ENCODE results near the gene CYP4Z1. TPM values are rescaled to one million over a fixed set of nuclear protein-coding genes. Genes with fewer than 3 reads are reported as not detected.
"Not testable (repeated sequence)": the region's sequence is repeated elsewhere in the genome, so short reads cannot be mapped to it uniquely, and the experiment has no call there.

The CYP4Z1 gene
- polyA plus RNA-seq, 3 donors, result 0.51 to 1.0 TPM; not detected in 1

DNA sequence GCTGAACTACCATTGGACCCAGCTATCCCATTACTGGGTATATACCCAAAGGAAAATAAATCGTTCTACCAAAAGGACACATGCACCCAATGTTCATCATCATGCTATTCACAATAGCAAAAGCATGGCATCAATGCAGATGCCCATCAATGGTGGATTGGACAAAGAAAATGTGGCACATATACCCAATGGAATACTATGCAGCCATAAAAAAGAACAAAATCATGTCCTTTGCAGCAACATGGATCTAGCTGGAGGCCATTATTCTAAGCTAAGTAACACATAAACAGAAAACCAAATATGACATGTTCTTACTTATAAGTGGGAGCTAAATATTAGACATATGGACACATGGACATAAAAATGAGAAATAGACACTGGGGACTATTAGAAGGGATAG, 54.0 kb downstream of the CYP4Z1 start:
- 79 to 96% (median 81%) methylated on average over 1 of the region's 1 CpG for WGBS, 3 donors
- H3K27ac ChIP-seq (ENCODE audit: low read depth, low read length), result not testable (repeated sequence)

DNA sequence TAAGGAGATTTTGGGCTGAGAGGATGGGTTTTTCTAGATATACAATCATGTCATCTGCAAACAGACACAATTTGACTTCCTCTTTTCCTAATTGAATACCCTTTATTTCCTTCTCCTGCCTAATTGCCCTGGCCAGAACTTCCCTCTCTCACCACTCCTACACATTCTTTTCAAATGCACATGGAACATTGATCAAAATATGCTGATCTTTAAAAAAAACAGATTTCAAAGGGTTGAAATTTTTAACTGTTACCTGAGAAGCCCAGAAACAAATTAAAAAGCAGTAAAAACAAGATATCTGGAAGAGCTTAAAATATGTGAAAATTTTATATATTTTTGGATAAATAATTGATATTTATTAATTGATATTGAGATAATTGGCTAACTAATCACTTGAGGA, 57.8 kb downstream of the CYP4Z1 start:
- not testable (repeated sequence) for H3K27ac ChIP-seq (ENCODE audit: low read depth, low read length)

DNA sequence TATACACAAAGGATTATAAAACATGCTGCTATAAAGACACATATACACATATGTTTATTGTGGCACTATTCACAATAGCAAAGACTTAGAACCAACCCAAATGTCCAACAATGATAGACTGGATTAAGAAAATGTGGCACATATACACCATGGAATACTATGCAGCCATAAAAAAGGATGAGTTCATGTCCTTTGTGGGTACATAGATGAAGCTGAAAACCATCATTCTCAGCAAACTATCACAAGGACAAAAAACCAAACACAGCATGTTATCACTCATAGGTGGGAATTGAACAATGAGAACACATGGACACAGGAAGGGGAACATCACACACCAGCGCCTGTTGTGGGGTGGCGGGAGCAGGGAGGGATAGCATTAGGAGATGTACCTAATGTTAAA, 60.0 kb downstream of the CYP4Z1 start:
- H3K27ac ChIP-seq (ENCODE audit: low read depth, low read length), result not testable (repeated sequence)
- 88 to 100% (median 96%) methylated on average over 2 of the region's 2 CpGs for WGBS, 3 donors

DNA sequence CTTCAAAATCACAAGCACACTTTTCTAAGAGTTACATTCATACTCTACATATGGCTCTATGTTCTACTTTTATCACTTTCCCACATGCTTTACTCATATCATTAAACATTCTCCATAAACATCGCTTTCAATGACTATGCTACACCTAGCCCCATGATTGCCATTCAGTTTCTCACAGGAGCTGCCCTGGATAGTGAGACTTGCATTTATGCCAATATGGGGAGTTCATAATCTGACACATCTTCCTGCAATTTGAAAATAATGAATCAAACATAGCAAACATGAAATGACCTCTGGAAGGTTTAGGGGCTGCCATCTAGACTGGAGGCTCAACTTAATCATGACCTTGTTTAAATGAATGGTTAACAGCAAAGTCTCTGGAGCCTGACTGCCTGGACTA, 61.2 kb downstream of the CYP4Z1 start:
- 88 to 100% (median 98%) methylated on average over 1 of the region's 1 CpG for WGBS, 3 donors
- H3K27ac ChIP-seq (ENCODE audit: low read depth, low read length), result no peak overlapping the region

DNA sequence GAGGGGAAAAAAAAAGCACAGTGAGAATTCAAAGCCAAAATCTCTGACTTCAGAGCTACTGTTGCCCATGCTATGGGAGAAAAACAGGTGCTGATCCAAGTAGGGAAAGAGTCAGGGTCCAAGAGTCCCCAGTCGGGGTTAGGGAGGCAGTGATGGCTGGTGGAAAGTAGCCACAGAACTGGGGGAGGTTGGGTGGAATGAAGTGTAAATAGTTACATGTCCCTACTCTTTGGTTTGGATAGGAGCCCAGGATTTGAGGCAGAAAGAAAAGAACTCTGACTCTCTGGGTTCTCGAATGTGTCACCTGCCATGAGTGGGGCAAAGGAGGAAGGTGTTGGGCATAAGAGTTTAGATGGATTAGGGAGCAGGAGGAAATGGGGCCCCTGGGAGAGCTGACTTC, 61.8 kb downstream of the CYP4Z1 start:
- 45 to 73% (median 61%) methylated on average over 2 of the region's 2 CpGs for WGBS, 3 donors
- not testable (repeated sequence) for H3K27ac ChIP-seq (ENCODE audit: low read depth, low read length)

DNA sequence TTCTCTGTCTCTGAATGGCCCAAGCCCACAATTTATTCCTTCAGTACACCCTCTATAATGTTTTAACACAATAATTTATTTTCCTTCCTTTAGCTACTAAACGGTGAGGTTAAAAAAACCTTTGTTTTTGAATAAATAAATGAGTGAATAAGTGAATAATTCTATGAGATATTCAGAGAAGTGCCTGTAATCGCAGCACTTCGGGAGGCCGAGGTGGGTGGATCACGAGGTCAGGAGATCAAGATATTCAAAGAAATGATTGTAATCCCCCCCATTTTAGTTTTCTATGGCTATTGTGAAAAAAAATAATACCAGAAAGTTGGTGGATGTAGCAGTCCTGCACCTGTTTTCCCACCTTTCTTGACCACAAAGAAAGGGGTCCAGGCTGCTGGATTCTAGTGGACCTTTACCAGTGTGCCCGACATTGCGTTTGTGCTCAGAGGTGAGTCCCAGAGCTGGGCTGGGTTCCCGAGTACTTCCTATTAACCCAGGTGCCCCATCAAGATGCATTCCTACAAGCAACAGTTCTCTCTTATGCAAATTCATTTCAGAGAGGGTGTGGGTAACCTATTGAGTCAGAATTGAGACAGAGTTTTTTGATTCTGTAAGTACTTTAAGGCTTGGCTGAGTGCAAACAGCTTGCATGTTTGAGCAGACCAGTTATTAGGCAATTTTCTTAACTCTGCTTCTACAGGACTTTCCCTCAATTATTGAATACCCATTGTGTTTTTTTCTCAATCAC, 62.6 kb downstream of the CYP4Z1 start:
- 68 to 86% (median 82%) methylated on average over 8 of the region's 8 CpGs for WGBS, 3 donors
- H3K27ac ChIP-seq (ENCODE audit: low read depth, low read length), result not testable (repeated sequence)

DNA sequence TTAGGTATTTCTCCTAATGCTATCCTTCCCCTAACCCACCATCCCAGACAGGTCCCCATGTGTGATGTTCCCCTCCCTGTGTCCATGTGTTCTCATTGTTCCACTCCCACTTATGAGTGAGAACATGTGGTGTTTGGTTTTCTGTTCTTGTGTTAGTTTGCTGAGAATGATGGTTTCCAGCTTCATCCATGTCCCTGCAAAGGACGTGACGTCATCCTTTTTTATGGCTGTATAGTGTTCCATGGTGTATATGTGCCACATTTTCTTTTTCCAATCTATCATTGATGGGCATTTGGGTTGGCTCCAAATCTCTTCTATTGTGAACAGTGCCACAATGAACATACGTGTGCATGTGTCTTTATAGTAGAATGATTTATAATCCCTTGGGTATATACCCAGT, 65.6 kb downstream of the CYP4Z1 start:
- not testable (repeated sequence) for H3K27ac ChIP-seq (ENCODE audit: low read depth, low read length)
- WGBS, 3 donors, result 84 to 92% (median 91%) methylated on average over 3 of the region's 3 CpGs

DNA sequence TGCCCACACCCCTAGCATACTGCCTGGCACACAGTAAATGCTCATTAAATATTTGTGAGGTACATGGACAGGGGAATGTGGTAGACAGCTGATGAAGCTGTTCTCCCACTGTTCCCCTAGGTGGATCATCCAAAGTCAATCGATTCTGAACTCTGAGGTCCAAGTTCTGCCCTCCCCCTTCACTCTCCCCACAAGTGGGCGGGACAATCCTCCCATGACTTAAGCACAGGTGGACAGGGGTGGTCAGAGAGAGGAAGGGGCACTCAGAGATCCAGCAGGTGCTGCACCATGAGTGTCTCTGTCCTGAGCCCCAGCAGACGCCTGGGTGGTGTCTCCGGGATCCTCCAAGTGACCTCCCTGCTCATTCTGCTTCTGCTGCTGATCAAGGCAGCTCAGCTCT, 70.2 kb downstream of the CYP4Z1 start, which contains the start of gene CYP4A22:
Gene CYP4A22 (plus strand): TSS at position 244 of the 400 bp plus-strand sequence. CDS start 45 bp downstream, at position 289.
- H3K27ac ChIP-seq (ENCODE audit: low read depth, low read length), result no peak within 1 kb of the TSS
- 76 to 89% (median 84%) methylated on average over 4 of the region's 4 CpGs for WGBS, 3 donors

DNA sequence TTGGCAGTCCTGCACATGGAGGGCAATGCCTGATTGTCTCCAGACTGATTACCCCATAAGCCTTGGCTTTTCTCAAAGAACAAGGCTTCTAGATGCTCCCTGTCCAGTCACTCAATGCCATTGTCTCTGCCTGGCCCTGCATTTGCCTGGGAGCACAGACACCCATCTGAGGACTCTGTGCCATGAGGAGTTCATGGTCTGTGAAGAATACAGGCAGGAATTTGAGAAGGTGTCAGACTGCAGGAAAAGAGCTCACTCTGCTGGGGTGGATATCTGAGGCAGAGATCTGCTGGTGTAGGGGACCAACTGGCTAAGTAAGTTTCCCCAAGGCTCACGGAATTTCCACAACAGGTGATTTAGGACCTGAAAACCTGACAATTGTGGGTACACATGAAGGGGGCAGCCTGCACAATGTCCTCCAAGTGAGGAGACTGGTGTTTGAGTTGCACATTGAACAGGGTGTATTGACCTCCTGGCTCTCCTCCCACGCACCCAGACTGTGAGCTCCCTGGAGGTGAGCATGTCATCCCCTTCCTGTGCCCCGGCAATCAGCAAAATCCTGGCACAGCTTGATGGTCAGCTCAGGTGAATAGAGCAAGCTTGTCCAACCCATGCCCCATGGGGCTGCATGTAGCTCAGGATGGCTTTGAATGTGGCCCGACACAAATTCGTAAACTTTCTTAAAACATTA, 71.0 kb downstream of the CYP4Z1 start:
- no peak overlapping the region for H3K27ac ChIP-seq (ENCODE audit: low read depth, low read length)
- 73 to 88% (median 82%) methylated on average over 5 of the region's 5 CpGs for WGBS, 3 donors

DNA sequence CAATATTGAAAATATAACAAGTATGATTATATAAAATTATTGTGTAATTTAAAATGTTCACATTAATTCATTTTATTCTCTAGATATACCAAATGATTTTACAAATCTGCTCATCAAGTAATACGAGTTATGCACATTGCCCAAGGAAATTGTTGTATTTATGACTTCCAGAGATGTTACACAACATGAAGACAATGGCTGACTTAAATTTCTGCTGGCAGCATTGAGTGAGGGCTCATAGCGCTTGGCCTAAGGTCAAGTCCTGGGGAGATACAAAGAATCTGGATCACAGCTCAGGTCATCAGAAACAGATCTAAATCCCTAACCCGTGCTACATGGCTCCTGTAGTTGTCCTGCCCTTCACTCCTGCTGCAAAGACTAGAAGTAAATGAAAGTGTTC, 73.3 kb downstream of the CYP4Z1 start:
- 74 to 78% (median 75%) methylated on average over 3 of the region's 3 CpGs for WGBS, 3 donors

DNA sequence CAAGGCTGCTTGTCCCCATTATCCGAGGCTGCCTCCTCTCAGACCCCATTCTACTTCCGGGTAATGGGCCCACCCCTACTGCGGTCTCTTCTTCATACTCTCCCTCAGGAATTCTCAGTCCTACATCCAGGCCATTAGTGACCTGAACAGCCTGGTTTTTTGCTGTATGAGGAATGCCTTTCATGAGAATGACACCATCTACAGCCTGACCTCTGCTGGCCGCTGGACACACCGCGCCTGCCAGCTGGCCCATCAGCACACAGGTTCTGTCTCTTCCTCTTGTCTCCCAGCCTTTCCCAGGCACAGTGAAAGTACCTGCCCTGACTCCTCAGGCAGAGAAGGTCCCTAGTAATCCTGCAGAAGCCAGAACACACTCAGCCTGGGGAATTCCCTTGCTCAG, 76.6 kb downstream of the CYP4Z1 start:
- 54 to 70% (median 61%) methylated on average over 5 to 6 of the region's 6 CpGs for WGBS, 3 donors
- H3K27ac ChIP-seq (ENCODE audit: low read depth, low read length), result not testable (repeated sequence)

More for the DNA sequence above, 73.3 kb downstream of the CYP4Z1 start:
- not testable (repeated sequence) for H3K27ac ChIP-seq (ENCODE audit: low read depth, low read length)

DNA sequence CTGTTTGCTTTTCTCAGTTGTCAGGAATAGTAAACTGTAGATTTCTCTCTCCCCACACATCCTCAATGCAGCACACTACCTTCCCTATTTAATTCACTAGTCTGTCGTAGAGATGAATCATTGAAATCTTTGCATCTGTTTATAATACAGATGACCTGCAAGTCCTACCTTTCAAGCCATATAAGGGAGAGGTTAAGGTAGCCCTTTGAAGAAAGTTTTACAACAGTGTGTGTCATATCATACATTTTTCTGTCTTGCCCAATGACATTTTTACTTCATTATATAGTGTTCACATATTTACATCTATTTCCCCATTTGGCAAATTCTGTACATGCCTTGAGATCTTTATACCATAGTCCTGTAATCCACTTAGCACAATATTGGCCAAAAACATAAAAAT, 79.5 kb downstream of the CYP4Z1 start:
- 31 to 65% (median 33%) methylated on average over 1 of the region's 1 CpG for WGBS, 3 donors
- H3K27ac ChIP-seq (ENCODE audit: low read depth, low read length), result not testable (repeated sequence)

DNA sequence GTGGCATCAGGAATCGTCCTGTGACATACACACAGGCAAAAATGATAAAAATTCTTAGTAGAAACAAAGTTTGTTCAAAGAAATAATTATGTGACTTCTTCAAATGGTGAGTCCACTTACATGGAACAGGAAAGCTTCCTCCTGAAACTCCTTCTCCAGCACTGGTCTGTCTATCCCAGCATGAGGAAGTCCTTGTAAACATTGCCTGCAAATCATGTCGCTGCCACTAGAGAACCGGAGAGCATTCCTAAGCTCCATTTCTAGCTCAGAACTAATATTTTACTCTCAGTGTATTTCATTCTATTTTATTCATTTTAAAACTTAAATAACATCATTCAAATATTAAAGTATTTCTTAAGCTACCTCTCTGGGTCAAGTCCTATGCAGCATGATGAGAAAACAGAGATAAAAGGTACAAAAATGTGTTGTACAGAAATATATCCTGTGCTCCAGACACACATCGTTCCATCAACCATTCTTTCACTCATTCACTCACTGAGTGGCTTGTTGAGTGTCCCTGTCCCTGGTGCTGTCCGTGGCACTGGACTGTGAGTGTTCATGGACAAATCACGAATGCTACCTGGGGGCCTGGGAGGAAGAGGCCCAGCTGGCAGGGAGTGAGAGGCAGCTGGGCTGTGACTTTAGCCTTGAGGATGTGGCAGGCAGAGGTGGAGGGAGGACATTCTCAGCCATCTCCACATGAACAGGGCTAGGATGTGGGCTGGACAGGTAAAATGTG, 80.2 kb downstream of the CYP4Z1 start:
- WGBS, 3 donors, result 40 to 55% (median 49%) methylated on average over 6 of the region's 6 CpGs
- no peak overlapping the region for H3K27ac ChIP-seq (ENCODE audit: low read depth, low read length)

DNA sequence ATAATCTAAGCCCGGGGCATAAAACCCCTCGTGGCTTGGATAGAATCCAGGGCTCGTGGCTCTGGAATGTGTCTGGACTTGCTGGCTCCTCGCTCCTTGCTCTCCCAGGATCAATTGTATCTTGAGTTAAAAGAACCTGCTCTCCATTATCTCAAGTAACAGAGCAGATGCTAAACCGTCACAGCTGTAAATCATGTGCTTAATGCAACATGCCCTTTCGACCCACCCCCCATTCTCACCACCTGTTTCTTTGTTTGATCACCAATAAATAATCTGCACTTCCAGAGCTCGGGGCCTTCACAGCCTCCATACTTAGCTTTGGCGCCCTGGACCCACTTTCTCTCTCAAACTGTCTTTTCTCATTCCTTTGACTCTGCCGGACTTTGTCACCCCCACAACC, 82.1 kb downstream of the CYP4Z1 start:
- 29 to 46% (median 41%) methylated on average over 8 to 9 of the region's 9 CpGs for WGBS, 3 donors

DNA sequence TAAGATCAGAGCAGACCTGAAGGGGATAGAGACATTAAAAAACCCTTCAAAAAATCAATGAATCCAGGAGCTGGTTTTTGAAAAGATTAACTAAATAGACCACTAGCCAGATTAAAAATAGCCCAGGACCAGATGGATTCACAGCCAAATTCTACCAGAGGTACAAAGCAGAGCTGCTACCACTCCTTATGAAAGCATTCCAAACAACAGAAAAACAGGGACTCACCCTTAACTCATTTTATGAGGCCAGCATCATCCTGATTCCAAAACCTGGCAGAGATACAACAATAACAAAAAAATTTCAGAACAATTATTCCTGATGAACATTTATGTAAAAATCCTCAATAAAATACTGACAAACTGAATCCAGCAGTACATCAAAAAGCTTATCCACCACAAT, 89.4 kb downstream of the CYP4Z1 start:
- not testable (repeated sequence) for H3K27ac ChIP-seq (ENCODE audit: low read depth, low read length)

More for the DNA sequence above, 82.1 kb downstream of the CYP4Z1 start:
- not testable (repeated sequence) for H3K27ac ChIP-seq (ENCODE audit: low read depth, low read length)

DNA sequence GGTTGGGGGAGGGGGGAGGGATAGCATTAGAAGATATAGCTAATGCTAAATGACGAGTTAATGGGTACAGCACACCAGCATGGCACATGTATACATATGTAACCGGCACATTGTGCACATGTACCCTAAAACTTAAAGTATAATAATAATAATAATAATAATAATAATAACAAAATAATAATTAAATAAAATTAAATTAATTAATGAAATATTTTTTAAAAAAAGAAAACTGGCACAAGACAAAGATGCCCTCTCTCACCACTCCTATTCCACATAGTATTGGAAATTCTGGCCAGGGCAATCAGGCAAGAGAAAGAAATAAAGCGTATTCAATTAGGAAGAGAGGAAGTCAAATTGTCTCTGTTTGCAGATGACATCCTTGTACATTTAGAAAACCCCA, 90.9 kb downstream of the CYP4Z1 start:
- WGBS, 3 donors, result 87 to 92% (median 90%) methylated on average over 3 of the region's 3 CpGs

DNA sequence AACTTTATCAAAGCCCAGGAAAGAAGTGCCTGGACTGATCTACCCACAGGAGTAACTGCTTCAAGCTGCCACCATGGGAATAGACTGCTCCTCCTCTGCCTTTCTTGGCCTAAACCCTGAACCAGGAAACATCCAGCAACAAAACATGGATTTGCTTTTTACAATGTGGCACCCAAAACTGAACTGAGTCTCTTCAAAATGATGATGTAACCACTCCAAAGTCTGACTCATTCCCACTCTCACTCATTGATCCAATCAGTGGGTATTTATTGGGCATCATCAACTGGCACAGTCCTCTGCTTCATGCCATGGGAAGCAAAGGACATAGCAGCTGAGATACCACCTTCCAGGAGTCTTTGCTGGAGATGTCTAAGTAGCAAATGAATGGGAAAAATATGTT, 93.7 kb downstream of the CYP4Z1 start:
- H3K27ac ChIP-seq (ENCODE audit: low read depth, low read length), result no peak overlapping the region

More for the DNA sequence above, 90.9 kb downstream of the CYP4Z1 start:
- not testable (repeated sequence) for H3K27ac ChIP-seq (ENCODE audit: low read depth, low read length)

DNA sequence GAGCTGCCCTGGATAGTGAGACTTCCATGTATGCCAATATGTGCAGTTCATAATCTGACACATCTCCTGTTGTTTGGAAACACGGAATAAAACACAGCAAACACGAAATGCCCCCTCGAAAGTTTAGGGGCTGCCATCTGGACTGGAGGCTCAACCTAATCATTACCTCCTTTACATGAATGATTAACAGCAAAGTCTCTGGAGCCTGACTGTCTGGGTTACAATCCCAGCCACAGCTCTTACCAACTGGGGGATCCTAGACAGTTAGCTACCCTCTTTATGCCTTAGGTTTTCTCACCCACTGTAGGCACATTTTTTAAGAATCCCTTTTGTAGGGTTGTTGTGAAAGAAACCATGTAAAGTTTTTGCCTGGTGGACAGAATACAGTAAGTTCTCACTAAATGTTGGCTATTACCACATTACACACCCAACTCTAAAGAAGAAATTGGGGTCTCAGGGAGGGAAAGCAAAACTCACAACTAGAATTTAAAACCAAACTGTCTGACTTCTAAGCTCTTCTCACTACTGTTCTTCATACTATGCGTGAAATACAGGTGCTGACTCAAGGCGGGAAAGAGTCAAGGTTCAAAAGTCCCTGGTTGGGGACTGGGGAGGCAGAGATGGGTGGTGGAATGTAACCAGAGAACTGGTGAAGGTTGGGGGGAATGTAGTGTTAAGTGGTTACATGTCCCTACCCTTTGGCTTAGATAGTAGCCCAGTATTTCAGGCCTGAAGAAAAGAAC, 94.4 kb downstream of the CYP4Z1 start:
- H3K27ac ChIP-seq (ENCODE audit: low read depth, low read length), result no peak overlapping the region
- 51 to 77% (median 75%) methylated on average over 5 of the region's 5 CpGs for WGBS, 3 donors

DNA sequence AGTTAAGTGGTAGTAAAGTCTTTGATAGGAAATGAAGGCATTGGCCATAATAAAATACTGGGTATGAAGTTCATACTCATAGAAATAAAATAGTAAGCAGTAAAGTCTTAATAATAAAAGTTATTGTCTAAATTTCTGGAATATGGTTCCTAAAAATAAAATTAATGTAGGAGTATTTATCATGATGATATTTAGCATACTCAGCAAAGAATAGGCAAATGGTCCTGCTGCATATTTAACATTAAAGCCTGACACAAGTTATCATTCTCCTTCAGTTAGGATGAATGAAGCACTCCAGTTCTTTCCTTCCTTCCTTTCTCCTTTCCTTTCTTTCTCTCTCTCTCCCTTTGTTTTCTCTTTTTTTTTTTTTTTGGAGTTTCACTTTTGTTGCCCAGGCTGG, 97.5 kb downstream of the CYP4Z1 start:
- no peak overlapping the region for H3K27ac ChIP-seq (ENCODE audit: low read depth, low read length)

All from adipose tissue (tissue), 3 donors.